HG03342 (cell line): ENCODE results near the gene LRP2.
"Not testable (repeated sequence)": the region's sequence is repeated elsewhere in the genome, so short reads cannot be mapped to it uniquely, and the experiment has no call there.

ENCODE experiments used
- ATAC-seq: cut with Tn5 transposase; IDR thresholded peaks from one replicate; pipeline ENCODE4 v1.9.1; 2021; ENCODE audit warnings: mild to moderate bottlenecking, moderate library complexity; ENCODE audit not compliant: unreplicated experiment

LRP2 gene

GRCh38 chr2:169362118-169362893 lies at the start of gene LRP2:
TSS of gene LRP2 (minus strand) at chr2:169362534. CDS start at chr2:169362399, 135 bp downstream.
- no peak for ATAC-seq

- ATAC-seq, result no peak
Observed at GRCh38 chr2:169406891-169407290, 44.6 kb upstream of the LRP2 start.

- ATAC-seq, result not testable (repeated sequence)
Observed at GRCh38 chr2:169399491-169399890, 37.2 kb upstream of the LRP2 start.

- ATAC-seq, result no peak
Observed at GRCh38 chr2:169397697-169398096, 35.4 kb upstream of the LRP2 start.

- no peak for ATAC-seq
Observed at GRCh38 chr2:169395821-169396374, 33.6 kb upstream of the LRP2 start.

- ATAC-seq, result no peak
Observed at GRCh38 chr2:169393068-169393590, 30.8 kb upstream of the LRP2 start.

GRCh38 chr2:169391236-169391635 lies 28.9 kb upstream of the LRP2 start:
- no peak for ATAC-seq

- no peak for ATAC-seq
Observed at GRCh38 chr2:169388161-169388560, 25.8 kb upstream of the LRP2 start.

GRCh38 chr2:169386722-169387121 lies 24.4 kb upstream of the LRP2 start:
- no peak for ATAC-seq

- no peak for ATAC-seq
Observed at GRCh38 chr2:169384816-169385215, 22.5 kb upstream of the LRP2 start.

GRCh38 chr2:169372561-169372960 lies 10.2 kb upstream of the LRP2 start:
- ATAC-seq, result no peak

- ATAC-seq, result no peak
Observed at GRCh38 chr2:169366066-169366465, 3.7 kb upstream of the LRP2 start.

GRCh38 chr2:169365029-169365480 lies 2.7 kb upstream of the LRP2 start:
- peak; percentile 56 for ATAC-seq

GRCh38 chr2:169363560-169364150 lies 1.3 kb upstream of the LRP2 start:
- peak; percentile 40 for ATAC-seq

GRCh38 chr2:169362894-169363559 lies 693 bp upstream of the LRP2 start:
- ATAC-seq, result peak; percentile 3

- ATAC-seq, result no peak
Observed at GRCh38 chr2:169361706-169362117, 622 bp downstream of the LRP2 start.

- ATAC-seq, result no peak
Observed at GRCh38 chr2:169360984-169361705, 1.2 kb downstream of the LRP2 start.

- no peak for ATAC-seq
Observed at GRCh38 chr2:169358016-169358415, 4.3 kb downstream of the LRP2 start.

GRCh38 chr2:169354244-169354643 lies 8.1 kb downstream of the LRP2 start:
- no peak for ATAC-seq

GRCh38 chr2:169351725-169352124 lies 10.6 kb downstream of the LRP2 start:
- ATAC-seq, result no peak

- no peak for ATAC-seq
Observed at GRCh38 chr2:169349535-169349934, 12.8 kb downstream of the LRP2 start.
